PC-9 (cell line): ENCODE data around the gene CRB2. TPM values are rescaled to one million over a fixed set of nuclear protein-coding genes. Genes with fewer than 3 reads are reported as not detected.

ENCODE experiments used
- BruUV-seq: library from RNA; stranded (reverse); fragments of 400-500 nt; replicated peaks from 2 replicates; lab custom pipeline; 2021; lab: Mats Ljungman, UMichigan
- CTCF ChIA-PET: fragments of 300-600 bp; sonication (Branson Sonifier 250); formaldehyde crosslinking; loops from one replicate; lab custom pipeline; 2022; ENCODE audit warnings: antibody characterized with exemption; lab: Charles Lee
- POLR2A ChIA-PET: fragments of 300-600 bp; sonication (Branson Sonifier 250); formaldehyde crosslinking; loops from one replicate; lab custom pipeline; 2022; ENCODE audit warnings: antibody characterized with exemption; ENCODE audit not compliant: unreplicated experiment; lab: Charles Lee
- DNase-seq, 2 experiments: peaks; one replicate each; pipeline versions ENCODE4 v3.0.0 to v3.0.0-alpha.2; 2015 to 2022; ENCODE audit warnings: mixed read lengths in 1 of 2
- H2AFZ ChIP-seq: fragments of 200-600 bp; sonication (generic); 2 replicates; pipeline ENCODE4 v1.8.1; 2017; ENCODE audit warnings: antibody characterized with exemption
- H3F3A ChIP-seq: fragments of 200-600 bp; sonication (generic); 2 replicates; pipeline ENCODE4 v1.8.1; 2017; ENCODE audit warnings: antibody characterized with exemption, mild to moderate bottlenecking, low read depth; ENCODE audit not compliant: insufficient read depth
- H3K27ac ChIP-seq: fragments of 200-600 bp; sonication (generic); 2 replicates; pipeline ENCODE4 v1.6.1; 2016; ENCODE audit warnings: mixed run types
- H3K27me3 ChIP-seq: fragments of 200-600 bp; sonication (generic); 2 replicates; pipeline ENCODE4 v1.6.1; 2016; ENCODE audit warnings: low read depth, mixed run types; ENCODE audit not compliant: insufficient read depth
- H3K36me3 ChIP-seq: fragments of 200-600 bp; sonication (generic); 2 replicates; pipeline ENCODE4 v1.6.1; 2016; ENCODE audit warnings: low read depth, mixed run types
- H3K4me1 ChIP-seq: fragments of 200-600 bp; sonication (generic); replicated peaks from 2 replicates; pipeline ENCODE4 v1.6.1; 2016; ENCODE audit warnings: mixed run types; ENCODE audit not compliant: insufficient read depth
- H3K4me2 ChIP-seq: fragments of 200-600 bp; sonication (generic); 2 replicates; pipeline ENCODE4 v1.6.1; 2017; ENCODE audit warnings: mixed run types
- H3K4me3 ChIP-seq: fragments of 200-600 bp; sonication (generic); 2 replicates; pipeline ENCODE4 v1.6.1; 2016; ENCODE audit warnings: mixed run types
- H3K79me2 ChIP-seq: fragments of 200-600 bp; sonication (generic); 2 replicates; pipeline ENCODE4 v1.6.1; 2017; ENCODE audit warnings: low read depth, mixed run types
- H3K9me2 ChIP-seq: fragments of 200-600 bp; sonication (generic); 2 replicates; pipeline ENCODE4 v1.8.1; 2017; ENCODE audit warnings: mild to moderate bottlenecking; ENCODE audit not compliant: insufficient read depth
- H3K9me3 ChIP-seq: fragments of 200-600 bp; sonication (generic); 2 replicates; pipeline ENCODE4 v1.8.1; 2016; ENCODE audit warnings: low read depth; ENCODE audit not compliant: insufficient read depth
- H4K20me1 ChIP-seq: fragments of 200-600 bp; sonication (generic); 2 replicates; pipeline ENCODE4 v1.8.1; 2017; ENCODE audit not compliant: insufficient read depth
- EZH2 ChIP-seq: fragments of 200-600 bp; sonication (generic); IDR thresholded peaks from 2 replicates; pipeline ENCODE4 v1.8.0; 2017; ENCODE audit warnings: antibody characterized with exemption, low read depth
- intact Hi-C: fragments of 100-400 bp; cut with micrococcal nuclease; formaldehyde crosslinking; loops from one replicate; pipeline ENCODE4 v1.10.0; 2022; ENCODE audit not compliant: unreplicated experiment
- total RNA-seq: library from RNA; stranded (reverse); gene quantifications from 2 replicates; pipeline ENCODE4 v1.2.3, GENCODE V29; 2021
- TF ChIP-seq, protein P1 (sequence below): fragments of 200-600 bp; sonication (generic); conservative IDR thresholded peaks from 2 replicates; pipeline ENCODE4 v1.6.1; 2017; ENCODE audit warnings: mixed run types, antibody characterized with exemption, mild to moderate bottlenecking, moderate library complexity

CRB2 gene
- total RNA-seq, 1 experiment from 2014 or later: not detected

GRCh38 chr9:123353984-123354591 is 1.9 kb upstream of the CRB2 start:
- Histone ChIP-seq H3F3A (no peaks in the 10 kb centered on the region), H3K36me3 (no peaks in the 10 kb centered on the region), H3K9me3 (no peaks in the 10 kb centered on the region), H3K4me1 (no peaks in the 10 kb centered on the region), H3K4me2 (no peak overlapping the region), H3K79me2 (no peaks in the 10 kb centered on the region), H3K4me3 (no peak overlapping the region), H2AFZ (no peak overlapping the region), H3K27me3 (peaks cover 25% of the 10 kb centered on the region; the same call in 1 of the 2 replicates), H4K20me1 (no peaks in the 10 kb centered on the region), H3K27ac (no peak overlapping the region), H3K9me2 (no peaks in the 10 kb centered on the region)
- ChIA-PET CTCF (interaction anchor here (0.6 to 0.7 kb wide), 2 partner anchors 31 to 1060 kb away, joined by 3 to 4 read pairs; no protein-coding TSS in a partner anchor), POLR2A (no interaction called here)
- no TSS peak for BruUV-seq
- TF ChIP-seq EZH2: no peak
- TF ChIP-seq, protein P1, sequence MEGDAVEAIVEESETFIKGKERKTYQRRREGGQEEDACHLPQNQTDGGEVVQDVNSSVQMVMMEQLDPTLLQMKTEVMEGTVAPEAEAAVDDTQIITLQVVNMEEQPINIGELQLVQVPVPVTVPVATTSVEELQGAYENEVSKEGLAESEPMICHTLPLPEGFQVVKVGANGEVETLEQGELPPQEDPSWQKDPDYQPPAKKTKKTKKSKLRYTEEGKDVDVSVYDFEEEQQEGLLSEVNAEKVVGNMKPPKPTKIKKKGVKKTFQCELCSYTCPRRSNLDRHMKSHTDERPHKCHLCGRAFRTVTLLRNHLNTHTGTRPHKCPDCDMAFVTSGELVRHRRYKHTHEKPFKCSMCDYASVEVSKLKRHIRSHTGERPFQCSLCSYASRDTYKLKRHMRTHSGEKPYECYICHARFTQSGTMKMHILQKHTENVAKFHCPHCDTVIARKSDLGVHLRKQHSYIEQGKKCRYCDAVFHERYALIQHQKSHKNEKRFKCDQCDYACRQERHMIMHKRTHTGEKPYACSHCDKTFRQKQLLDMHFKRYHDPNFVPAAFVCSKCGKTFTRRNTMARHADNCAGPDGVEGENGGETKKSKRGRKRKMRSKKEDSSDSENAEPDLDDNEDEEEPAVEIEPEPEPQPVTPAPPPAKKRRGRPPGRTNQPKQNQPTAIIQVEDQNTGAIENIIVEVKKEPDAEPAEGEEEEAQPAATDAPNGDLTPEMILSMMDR: peak; percentile 93
- peak in 1 of 2 experiments; percentile 74 for DNase-seq
- intact Hi-C loops: loop anchor here (1.0 to 10.0 kb wide), 5 partner anchors 31 to 1039 kb away; partner anchors contain the start of gene PDCL

GRCh38 chr9:123354806-123355508 is 1.0 kb upstream of the CRB2 start:
- H3K79me2 ChIP-seq: no peaks in the 10 kb centered on the region
- H3K9me2 ChIP-seq: no peaks in the 10 kb centered on the region
- H3K4me1 ChIP-seq: no peaks in the 10 kb centered on the region
- H3K27ac ChIP-seq: no peak overlapping the region
- H3K9me3 ChIP-seq: no peaks in the 10 kb centered on the region
- H3K4me2 ChIP-seq: no peak overlapping the region
- no peaks in the 10 kb centered on the region for H4K20me1 ChIP-seq
- TF ChIP-seq EZH2: no peak
- TF ChIP-seq, protein P1: no peak
- CTCF ChIA-PET: interaction anchor here (0.6 to 1.0 kb wide), 3 partner anchors 12 to 1059 kb away, joined by 3 to 4 read pairs (median 3); no protein-coding TSS in a partner anchor
- no peak overlapping the region for H3K4me3 ChIP-seq
- no peaks in the 10 kb centered on the region for H3K36me3 ChIP-seq
- DNase-seq: no peak
- peaks cover 3% of the 10 kb centered on the region for H3F3A ChIP-seq
- H3K27me3 ChIP-seq: peaks cover 25% of the 10 kb centered on the region; the same call in 1 of the 2 replicates
- POLR2A ChIA-PET: no interaction called here
- no TSS peak for BruUV-seq
- H2AFZ ChIP-seq: no peak overlapping the region
- intact Hi-C loops: loop anchor here (1.0 to 10.0 kb wide), 5 partner anchors 30 to 1038 kb away; partner anchors contain the start of gene PDCL

GRCh38 chr9:123356851-123357742 is 1.1 kb downstream of the CRB2 start:
- peaks cover 18% of the 10 kb centered on the region; the same call in 1 of the 2 replicates for H3K27me3 ChIP-seq
- TF ChIP-seq EZH2: no peak
- TF ChIP-seq, protein P1: no peak
- no peak for DNase-seq
- H3K4me3 ChIP-seq: no peak overlapping the region
- H3K4me1 ChIP-seq: no peaks in the 10 kb centered on the region
- no peaks in the 10 kb centered on the region for H3K79me2 ChIP-seq
- intact Hi-C loops: loop anchor here (10.0 kb wide), 2 partner anchors 532 to 892 kb away; partner anchors contain the start of gene PDCL
- H3K36me3 ChIP-seq: no peaks in the 10 kb centered on the region
- H3K9me3 ChIP-seq: no peaks in the 10 kb centered on the region
- no peaks in the 10 kb centered on the region for H4K20me1 ChIP-seq
- H3F3A ChIP-seq: peaks cover 6% of the 10 kb centered on the region
- CTCF ChIA-PET: no interaction called here
- no peaks in the 10 kb centered on the region for H3K9me2 ChIP-seq
- POLR2A ChIA-PET: no interaction called here
- no peak overlapping the region for H3K4me2 ChIP-seq
- no TSS peak for BruUV-seq
- no peak overlapping the region for H2AFZ ChIP-seq
- H3K27ac ChIP-seq: no peak overlapping the region
